ENCODE data around the gene MARCHF5.

DNA sequence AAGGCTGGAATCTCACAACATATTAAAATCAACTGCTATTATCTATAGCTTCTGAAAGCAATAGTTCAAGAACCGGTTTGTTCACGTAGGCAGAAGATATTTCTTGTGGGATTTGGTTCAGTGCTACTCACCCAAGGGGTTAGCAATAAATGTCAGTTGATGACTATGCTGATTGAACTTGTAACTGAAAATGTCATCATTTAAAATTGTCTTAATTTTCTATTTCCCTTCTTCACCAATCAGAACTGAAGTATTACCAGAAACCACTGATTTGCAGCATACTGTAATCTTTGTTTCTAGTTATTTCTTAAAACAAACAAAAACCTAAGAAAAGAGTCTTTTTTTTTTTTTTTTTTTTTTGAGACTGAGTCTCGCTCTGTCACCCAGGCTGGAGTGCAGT lies 46.2 kb upstream of the MARCHF5 start:
- no peak for TF ChIP-seq POLR2A (IDR thresholded peaks at IDR 0.05)
- TF ChIP-seq CTCF (IDR thresholded peaks at IDR 0.05) = no peak

All from adrenal gland (tissue), 5 donors.